ENCODE results near the gene ACBD6.
"Not testable (repeated sequence)": the region's sequence is repeated elsewhere in the genome, so short reads cannot be mapped to it uniquely, and the experiment has no call there.

Gene ACBD6

DNA sequence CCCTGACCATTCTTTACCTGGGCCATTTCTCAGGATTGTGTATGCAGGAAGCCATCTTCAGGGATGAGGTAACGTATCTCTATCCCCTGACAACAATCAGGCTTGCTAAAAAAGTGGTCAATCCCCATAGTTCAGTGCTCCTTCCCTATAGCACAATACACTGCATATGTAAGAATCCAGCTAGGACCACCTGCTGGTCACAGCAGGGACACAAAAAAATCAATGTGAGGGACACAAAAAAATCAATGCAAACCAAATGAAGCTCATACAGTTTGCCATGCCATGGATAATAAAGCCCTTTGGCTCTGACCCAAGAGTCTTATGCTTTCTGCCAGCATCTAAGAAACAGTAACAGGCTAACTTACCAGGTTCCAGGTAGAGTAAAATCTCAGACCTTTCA is 16.3 kb downstream of the ACBD6 start:
- no peak for DNase-seq

- no peak for DNase-seq
Measured at GRCh38 chr1:180484490-180484889, 17.9 kb downstream of the ACBD6 start.

- peak; percentile 46 to 59 for DNase-seq
Measured at GRCh38 chr1:180482425-180483275, 19.7 kb downstream of the ACBD6 start.

GRCh38 chr1:180470031-180470430 is 32.3 kb downstream of the ACBD6 start:
- DNase-seq: no peak

GRCh38 chr1:180468311-180468710 is 34.1 kb downstream of the ACBD6 start:
- no peak for DNase-seq

DNA sequence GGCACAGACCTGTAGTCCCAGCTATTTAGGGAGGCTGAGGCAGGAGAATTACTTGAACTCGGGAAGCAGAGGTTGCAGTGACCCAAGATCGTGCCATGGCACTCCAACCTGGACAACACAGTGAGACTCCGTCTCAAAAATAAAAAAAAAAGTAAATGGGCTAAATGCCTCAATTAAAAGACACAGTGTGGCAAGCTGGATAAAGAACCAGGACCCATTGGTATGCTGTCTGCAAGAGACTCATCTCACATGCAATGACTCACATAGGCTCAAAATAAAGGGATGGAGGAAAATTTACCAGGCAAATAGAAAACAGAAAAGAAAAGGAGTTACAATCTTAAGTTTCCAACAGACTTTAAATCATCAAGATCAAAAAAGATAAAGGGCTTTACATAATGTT is 40.3 kb downstream of the ACBD6 start:
- DNase-seq: no peak

- not testable (repeated sequence) for DNase-seq
Measured at GRCh38 chr1:180461682-180462081, 40.7 kb downstream of the ACBD6 start.

DNA sequence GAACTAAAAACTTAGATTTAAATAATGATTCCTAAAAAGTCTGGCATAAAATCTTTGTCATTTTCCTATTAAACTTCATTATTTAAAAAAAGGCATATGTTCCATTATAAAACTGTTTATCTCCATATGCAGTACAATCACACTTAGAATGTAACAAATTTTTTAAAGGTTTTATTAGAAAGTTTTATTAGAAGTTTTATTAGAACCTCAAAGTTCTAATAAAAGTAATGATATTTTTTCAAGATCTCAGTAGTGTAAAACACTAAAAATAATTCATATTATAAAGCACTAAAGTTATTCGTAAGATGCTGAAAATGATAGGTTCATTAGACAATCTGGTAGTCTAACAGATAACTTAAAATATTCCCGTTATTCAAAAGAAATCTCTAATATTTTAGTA is 43.6 kb downstream of the ACBD6 start:
- no peak for DNase-seq

- DNase-seq: no peak
Measured at GRCh38 chr1:180456191-180456590, 46.2 kb downstream of the ACBD6 start.

DNA sequence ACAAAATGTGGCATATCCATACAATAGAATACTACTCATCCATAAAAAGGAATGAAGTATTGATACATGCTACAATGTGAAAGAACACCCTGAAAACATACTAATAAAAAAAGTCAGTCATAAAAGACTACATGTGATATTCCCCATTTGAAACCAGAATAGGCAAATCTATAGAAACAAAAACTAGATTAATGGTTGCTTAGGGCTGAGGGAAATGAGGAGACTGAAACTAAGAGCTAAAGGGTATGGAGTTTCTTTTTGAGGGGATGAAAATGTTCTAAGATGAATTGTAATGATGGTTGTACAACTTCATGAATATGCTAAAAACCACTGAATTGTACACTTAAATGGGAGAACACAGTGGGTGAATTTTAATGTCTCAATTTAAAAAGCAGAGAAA is 50.9 kb downstream of the ACBD6 start:
- DNase-seq: no peak

DNA sequence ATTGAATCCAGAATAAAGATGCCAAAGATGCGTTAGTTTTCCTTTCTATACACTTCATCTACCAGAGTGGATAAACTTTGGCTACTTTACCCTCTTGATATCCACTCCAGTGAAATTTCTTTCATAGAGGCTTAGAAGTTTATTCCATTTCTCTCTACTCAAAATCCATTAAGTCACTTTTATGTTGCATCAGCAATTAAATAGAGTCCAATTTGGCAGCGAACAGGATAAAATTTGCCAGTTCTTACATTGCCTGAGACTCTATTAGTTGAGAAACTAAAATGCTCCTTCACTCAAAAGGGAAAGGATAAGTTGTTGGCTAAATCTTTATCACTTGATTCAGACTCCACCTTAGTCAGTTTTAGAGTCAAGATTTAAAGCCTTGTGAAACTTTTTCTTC is 57.9 kb downstream of the ACBD6 start:
- no peak for DNase-seq

DNA sequence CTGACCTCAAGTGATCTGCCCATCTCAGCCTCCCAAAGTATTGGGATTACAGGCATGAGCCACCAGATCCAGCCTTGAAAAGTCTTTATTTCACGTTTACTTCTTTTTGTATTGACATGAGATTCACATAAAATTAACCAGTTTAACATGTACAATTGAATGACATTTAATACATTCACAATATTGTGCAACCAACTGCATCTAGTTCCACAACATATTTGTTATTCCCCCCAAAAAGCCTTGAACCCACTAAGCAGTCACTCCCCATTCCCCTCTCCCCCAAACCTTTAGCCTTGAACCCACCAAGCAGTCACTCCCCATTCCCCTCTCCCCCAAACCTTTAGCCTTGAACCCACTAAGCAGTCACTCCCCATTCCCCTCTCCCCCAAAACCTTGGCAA is 62.0 kb downstream of the ACBD6 start:
- DNase-seq: no peak

DNA sequence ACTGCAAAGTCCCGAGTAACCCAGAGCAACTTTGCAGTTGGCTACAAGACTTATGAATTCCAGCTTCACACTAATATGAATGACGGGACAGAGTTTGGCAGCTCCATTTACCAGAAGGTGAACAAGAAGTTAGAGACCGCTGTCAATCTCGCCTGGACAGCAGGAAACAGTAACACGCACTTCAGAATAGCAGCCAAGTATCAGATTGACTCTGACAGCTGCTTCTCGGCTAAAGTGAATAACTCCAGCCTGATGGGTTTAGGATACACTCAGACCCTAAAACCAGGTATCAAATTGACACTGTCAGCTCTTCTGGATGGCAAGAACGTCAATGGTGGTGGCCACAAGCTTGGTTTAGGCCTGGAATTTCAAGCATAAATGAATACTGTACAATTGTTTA is 66.8 kb downstream of the ACBD6 start:
- DNase-seq: no peak

DNA sequence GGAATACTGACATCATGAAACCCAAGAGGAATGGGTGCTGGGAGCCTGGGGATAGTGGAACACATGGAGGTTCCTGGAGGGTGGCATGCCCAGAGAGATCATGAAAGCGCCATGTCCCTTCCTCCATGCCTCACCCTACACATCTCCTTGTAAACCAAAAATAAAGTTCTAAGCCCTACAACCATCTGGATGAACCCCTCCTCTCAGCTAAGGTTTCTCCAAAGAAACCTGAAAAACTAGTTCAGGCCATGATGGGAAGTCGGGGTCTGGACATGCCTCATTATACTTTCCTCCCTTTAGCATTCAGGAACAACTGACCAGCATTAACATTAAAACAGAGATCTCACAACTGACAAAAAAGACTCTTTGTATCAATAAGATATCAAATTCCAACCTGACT is 68.5 kb downstream of the ACBD6 start:
- no peak for DNase-seq

- no peak for DNase-seq
Measured at GRCh38 chr1:180431683-180432082, 70.7 kb downstream of the ACBD6 start.

- no peak for DNase-seq
Measured at GRCh38 chr1:180428782-180429695, 73.3 kb downstream of the ACBD6 start.

- no peak for DNase-seq
Measured at GRCh38 chr1:180425952-180426351, 76.4 kb downstream of the ACBD6 start.

DNA sequence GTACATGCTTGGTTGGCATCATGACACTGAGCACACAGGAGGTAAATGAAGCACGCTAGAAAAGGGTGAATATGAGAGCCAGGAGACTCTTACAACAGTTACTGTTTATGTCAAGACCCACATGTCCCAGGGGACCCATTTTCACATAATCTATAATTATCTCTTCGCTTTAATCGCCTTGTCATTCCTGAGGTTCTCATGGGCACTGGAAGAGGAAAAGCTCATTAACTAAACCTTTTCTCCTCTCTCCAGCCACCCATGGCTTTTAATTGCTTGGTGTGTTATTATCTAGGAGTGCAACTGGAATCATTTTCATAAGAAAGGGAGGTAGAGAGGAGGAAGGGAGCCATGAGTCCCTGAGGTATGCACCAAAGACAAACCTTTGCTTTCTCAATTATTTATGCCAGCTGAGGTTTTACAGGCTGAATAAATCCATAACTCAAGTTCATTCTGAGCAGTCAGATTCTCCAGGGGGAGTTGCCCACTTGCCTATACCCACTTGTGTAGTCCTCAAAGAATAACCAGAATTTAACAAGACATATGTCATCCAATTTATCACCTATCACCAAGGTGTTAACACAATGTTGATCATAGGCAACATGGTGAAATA is 77.4 kb downstream of the ACBD6 start:
- DNase-seq: no peak

DNA sequence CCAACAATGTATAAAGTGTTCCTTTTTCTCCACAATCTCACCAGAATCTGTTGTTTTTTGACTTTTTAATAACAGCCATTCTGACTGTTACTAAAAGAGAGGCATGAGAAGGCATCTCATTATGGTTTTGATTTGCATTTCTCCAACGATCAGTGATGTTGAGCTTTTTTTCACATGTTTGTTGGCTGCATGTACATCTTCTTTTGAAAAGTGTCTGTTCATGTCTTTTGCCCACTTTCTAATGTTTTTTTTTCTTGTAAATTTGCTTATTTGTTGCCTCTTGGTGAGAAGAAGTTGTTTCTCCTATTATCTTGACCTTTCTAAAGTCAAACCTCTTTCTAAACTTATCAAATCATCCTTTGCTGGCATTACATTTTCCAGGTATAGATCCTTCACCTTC is 80.8 kb downstream of the ACBD6 start:
- DNase-seq: no peak

DNA sequence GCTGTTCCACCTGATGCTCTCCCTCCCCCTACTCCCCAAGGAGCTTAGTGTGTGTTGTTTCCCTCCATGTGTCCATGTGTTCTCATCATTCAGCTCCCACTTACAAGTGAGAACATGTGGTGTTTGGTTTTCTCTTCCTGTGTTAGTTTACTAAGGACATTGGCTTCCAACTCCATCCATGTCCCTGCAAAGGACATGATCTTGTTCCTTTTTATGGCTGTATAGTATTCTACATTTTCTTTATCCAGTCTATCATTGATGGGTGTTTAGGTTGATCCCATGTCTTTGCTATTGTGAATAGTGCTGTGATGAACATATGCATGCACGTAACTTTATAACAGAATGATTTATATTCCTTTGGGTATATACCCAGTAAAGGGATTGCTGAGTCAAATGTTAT is 81.2 kb downstream of the ACBD6 start:
- not testable (repeated sequence) for DNase-seq

GRCh38 chr1:180415985-180416633 is 86.3 kb downstream of the ACBD6 start:
- DNase-seq: peak; percentile 55 to 62

DNA sequence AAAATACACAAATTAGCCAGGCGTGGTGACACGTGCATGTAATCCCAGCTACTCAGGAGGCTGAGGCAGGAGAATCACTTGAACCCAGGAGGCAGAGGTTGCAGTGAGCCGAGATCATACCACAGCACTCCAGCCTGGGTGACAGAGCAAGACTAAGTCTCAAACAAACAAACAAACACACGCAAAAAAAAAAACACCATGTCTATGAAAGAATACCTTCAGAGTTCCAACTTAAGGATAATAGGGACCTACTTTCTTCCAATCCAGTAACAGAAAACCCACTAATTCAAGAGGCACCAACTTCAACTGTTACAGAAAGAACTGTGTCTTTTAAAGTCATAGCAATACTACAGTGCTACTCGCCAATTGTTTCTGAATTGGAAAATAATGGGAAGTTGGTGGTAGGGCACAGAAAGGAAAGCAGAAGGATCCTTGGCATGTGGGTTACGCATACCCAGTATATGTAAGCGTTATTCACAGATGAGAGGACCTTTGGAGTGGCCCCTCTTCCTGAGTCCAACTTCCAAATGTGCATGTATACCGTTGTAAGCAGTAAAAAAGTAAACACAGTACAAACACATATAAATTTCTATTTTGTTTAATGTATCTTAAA is 87.0 kb downstream of the ACBD6 start:
- no peak for DNase-seq

DNA sequence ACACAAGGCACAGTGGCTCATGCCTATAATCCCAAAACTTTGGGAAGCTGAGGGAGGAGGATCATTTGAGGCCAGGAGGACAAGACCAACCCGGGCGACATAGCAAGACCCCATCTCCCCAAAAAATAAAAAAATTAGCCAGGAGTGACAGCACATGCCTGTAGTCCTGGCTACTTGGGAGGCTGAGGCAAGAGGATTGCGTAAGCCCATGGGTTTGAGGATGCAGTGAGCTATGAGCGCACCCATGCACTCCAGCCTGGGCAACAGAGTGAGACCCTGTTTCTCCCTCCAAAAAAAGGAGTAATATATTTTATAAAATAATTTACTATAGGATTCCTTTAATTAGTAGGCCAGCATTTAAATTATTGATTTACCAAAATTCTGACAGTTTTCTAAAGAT is 89.8 kb downstream of the ACBD6 start:
- DNase-seq: no peak

Data from AML-193 (cell line).